AG04450 (cell line): Measurements from ENCODE around the gene ZBTB20. TPM values are rescaled to one million over a fixed set of nuclear protein-coding genes. Genes with fewer than 3 reads are reported as not detected.

Experiments used
- CTCF ChIA-PET: fragments of 300-600, 350-600 bp; formaldehyde crosslinking; extraction: SDS; loops from one replicate; lab custom pipeline; 2022; ENCODE audit warnings: antibody characterized with exemption, inconsistent platforms; lab: Charles Lee
- POLR2A ChIA-PET: fragments of 350-600 bp; formaldehyde crosslinking; extraction: SDS; loops from one replicate; lab custom pipeline; 2021; ENCODE audit warnings: antibody characterized with exemption, inconsistent platforms; lab: Yijun Ruan, JAX
- DNase-seq: peaks from one replicate; pipeline ENCODE4 v3.0.0-alpha.2; 2011; ENCODE audit warnings: low read depth, low spot score
- H3K27ac ChIP-seq: one replicate; pipeline ENCODE4 v1.5.1; 2012; ENCODE audit warnings: low read depth, low read length, control low read depth
- H3K27me3 ChIP-seq: one replicate; pipeline ENCODE4 v1.6.0; 2012; ENCODE audit warnings: low read length; ENCODE audit not compliant: control insufficient read depth, insufficient read depth
- H3K4me3 ChIP-seq: 2 replicates; pipeline ENCODE4 v1.5.1; 2011; ENCODE audit warnings: mild to moderate bottlenecking, low read depth, low read length, control low read depth
- H3K9me3 ChIP-seq: 2 replicates; pipeline ENCODE4 v1.5.1; 2012; ENCODE audit warnings: low read length; ENCODE audit not compliant: control insufficient read depth, insufficient read depth
- polyA plus RNA-seq: library from polyadenylated mRNA; depleted of rRNA; stranded (reverse); fragments of >200 nt; gene quantifications from 2 replicates; pipeline ENCODE4 v1.2.3, GENCODE V29; 2011
- TF ChIP-seq, protein P1 (sequence below): IDR thresholded peaks from 2 replicates; pipeline ENCODE4 v1.5.1; 2011; ENCODE audit warnings: low read depth, low read length, control low read depth, inconsistent platforms

ZBTB20 gene
- polyA plus RNA-seq, 1 experiment: 3.0 TPM

DNA sequence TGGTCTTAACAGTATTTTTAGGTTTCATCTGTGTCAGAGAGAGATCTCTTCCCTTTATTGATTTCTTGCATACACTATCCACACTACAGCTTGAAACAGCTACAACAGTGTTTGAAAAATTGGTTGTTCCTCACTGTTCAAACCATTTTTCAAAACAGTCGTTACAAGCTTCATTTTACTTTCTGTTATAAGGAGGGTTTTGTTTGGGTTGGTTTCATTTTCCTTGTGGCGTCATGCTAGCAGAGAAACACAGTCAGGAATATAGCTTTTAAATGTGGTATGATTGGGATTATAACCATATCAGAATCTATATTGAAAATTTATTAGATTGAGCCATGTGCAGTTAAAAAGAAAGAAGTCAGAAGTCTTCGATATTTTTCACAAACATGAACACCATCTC, 400.6 kb downstream of the ZBTB20 start:
- TF ChIP-seq, protein P1, sequence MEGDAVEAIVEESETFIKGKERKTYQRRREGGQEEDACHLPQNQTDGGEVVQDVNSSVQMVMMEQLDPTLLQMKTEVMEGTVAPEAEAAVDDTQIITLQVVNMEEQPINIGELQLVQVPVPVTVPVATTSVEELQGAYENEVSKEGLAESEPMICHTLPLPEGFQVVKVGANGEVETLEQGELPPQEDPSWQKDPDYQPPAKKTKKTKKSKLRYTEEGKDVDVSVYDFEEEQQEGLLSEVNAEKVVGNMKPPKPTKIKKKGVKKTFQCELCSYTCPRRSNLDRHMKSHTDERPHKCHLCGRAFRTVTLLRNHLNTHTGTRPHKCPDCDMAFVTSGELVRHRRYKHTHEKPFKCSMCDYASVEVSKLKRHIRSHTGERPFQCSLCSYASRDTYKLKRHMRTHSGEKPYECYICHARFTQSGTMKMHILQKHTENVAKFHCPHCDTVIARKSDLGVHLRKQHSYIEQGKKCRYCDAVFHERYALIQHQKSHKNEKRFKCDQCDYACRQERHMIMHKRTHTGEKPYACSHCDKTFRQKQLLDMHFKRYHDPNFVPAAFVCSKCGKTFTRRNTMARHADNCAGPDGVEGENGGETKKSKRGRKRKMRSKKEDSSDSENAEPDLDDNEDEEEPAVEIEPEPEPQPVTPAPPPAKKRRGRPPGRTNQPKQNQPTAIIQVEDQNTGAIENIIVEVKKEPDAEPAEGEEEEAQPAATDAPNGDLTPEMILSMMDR: no peak
- Histone ChIP-seq H3K9me3 (no peaks in the 10 kb centered on the region), H3K4me3 (no peak overlapping the region), H3K27me3 (no peaks in the 10 kb centered on the region), H3K27ac (no peak overlapping the region)
- POLR2A ChIA-PET: no interaction called here
- CTCF ChIA-PET: no interaction called here
- no peak for DNase-seq

DNA sequence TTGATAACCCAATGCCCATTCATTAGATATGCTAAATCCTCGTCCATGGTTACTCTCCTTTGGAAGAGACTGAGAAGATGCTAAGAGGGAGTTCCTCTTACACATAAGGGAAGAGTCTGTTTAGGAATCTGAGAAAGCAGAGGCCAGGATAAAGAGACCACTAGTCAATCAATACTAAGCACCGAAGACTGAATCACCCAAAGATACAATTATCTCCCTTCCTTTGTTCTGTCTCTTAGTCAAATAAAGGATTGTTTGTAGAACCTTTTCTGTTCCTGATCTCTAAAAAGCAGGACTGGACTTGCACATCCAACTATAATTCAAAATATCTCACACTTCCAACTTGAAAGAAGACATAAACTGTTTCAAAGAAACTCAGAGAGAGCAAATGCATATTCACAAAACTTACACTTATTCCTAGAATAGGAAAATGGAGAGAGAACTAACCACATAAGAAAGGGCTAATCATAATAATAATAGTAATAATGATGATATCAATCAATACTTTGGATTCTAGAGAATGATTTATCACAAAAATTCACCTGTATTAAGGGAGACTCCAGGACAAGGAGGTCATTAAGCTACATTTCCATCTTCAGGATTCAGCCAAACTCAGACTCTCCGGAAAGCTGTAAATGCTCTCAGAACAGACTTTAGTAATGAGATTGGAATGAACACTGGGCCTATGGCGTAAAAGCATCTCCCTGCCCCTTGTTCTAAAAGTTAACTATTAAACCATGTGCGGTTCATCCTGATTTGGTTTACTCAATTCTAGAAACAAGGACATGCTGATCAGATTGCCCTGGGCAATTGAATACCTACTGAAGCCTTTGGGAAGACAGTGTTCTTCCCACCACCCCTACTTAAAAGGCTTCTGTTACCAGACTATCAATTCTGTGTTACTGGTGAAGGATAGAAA, 401.5 kb downstream of the ZBTB20 start:
- H3K9me3 ChIP-seq: no peaks in the 10 kb centered on the region
- H3K27ac ChIP-seq: no peak overlapping the region
- no peaks in the 10 kb centered on the region for H3K27me3 ChIP-seq
- TF ChIP-seq, protein P1: no peak
- no peak overlapping the region for H3K4me3 ChIP-seq
- ChIA-PET POLR2A (no interaction called here), CTCF (no interaction called here)
- DNase-seq: no peak

DNA sequence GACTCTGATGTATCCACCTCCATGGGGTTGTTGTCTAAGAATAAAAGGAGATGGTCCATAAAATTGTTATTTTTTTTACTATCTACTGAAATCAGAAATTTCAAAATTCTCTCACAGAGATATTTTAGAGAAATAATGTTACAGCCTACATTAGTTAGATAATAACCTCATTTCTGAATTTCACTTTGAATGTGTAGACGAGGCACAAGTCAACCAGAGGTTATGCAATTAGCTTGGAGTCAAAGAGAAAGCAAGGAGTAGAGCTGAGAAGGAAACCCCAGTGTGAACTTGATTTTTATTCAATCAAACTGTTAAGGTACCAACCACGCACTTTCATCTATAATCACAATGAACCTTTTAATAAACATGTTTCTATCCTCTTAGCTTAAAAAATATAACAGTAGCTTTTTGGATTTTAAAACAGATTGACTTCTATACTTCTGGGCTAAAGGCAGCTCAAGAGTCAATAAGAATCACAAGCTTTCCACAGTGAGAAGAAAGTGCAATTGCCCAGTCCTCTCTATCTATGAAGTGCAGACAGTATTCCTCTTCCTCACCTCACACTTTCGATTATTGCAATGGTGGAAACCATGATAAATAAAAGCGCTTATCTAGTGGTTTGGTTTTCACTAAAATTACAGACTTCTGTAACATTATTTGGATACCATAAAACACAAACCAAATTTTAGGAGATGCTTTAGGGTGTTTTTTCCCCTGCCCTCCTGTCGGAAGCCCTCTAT, 403.2 kb downstream of the ZBTB20 start:
- no peaks in the 10 kb centered on the region for H3K9me3 ChIP-seq
- ChIA-PET CTCF (no interaction called here), POLR2A (no interaction called here)
- no peak for DNase-seq
- no peaks in the 10 kb centered on the region for H3K27me3 ChIP-seq
- TF ChIP-seq, protein P1: no peak
- no peak overlapping the region for H3K4me3 ChIP-seq
- no peak overlapping the region for H3K27ac ChIP-seq

DNA sequence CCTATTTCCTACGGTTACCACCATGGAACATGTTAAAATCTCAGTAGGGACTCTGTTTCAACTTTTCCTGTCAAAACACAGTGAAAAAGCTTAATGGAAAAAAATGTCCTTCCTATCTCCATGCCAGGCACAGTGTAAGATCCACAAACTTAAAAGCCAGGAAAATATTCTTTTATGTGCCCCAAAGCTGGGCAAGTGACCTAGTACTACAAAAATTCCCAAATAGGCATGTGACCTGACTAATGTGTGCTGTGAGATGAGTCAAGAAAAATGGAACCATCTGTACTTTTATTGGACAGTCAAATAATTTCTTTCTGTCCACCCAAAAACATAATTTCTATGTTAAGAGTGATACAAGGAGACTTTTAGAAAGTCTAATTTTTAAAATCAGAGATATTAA, 406.0 kb downstream of the ZBTB20 start:
- ChIA-PET POLR2A (no interaction called here), CTCF (interaction anchor here (0.7 kb wide), 1 partner anchor 38 kb away, joined by 3 read pairs; no protein-coding TSS in a partner anchor)
- no peak overlapping the region for H3K27ac ChIP-seq
- TF ChIP-seq, protein P1: no peak
- H3K4me3 ChIP-seq: no peak overlapping the region
- no peak for DNase-seq
- H3K9me3 ChIP-seq: no peaks in the 10 kb centered on the region
- no peaks in the 10 kb centered on the region for H3K27me3 ChIP-seq

DNA sequence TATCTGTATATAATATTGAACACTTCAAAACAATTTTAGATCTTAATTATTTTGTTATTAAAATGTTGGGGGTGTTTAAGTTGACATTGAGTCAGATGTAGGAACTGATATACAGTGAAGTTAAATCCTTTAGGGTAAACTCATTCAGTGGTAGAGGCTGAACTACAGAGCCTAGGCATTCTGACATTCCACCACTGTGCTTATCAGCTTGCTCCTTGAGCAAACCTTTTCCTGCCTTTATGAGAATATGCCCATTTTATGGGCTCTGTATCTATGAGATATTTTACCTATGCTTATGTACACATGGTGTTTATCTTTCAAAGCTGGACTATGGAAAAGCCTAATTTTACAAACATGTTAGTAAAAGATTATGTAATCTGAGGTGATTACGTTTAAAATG, 407.5 kb downstream of the ZBTB20 start:
- no peak for DNase-seq
- CTCF ChIA-PET: no interaction called here
- POLR2A ChIA-PET: interaction anchor here (0.6 kb wide), 1 partner anchor 21 kb away, joined by 4 read pairs; no protein-coding TSS in a partner anchor
- H3K9me3 ChIP-seq: no peaks in the 10 kb centered on the region
- H3K27ac ChIP-seq: no peak overlapping the region
- no peaks in the 10 kb centered on the region for H3K27me3 ChIP-seq
- H3K4me3 ChIP-seq: no peak overlapping the region
- TF ChIP-seq, protein P1: no peak
